Measurements from ENCODE around the gene GNL2. TPM values are rescaled to one million over a fixed set of nuclear protein-coding genes. Genes with fewer than 3 reads are reported as not detected.

Gene GNL2
- total and polyA plus RNA-seq, 9 of the 15 experiments (the other 6 are each of a cell fraction or from before 2014, with no cell fraction given), result 156 to 371 (median 263) TPM

DNA sequence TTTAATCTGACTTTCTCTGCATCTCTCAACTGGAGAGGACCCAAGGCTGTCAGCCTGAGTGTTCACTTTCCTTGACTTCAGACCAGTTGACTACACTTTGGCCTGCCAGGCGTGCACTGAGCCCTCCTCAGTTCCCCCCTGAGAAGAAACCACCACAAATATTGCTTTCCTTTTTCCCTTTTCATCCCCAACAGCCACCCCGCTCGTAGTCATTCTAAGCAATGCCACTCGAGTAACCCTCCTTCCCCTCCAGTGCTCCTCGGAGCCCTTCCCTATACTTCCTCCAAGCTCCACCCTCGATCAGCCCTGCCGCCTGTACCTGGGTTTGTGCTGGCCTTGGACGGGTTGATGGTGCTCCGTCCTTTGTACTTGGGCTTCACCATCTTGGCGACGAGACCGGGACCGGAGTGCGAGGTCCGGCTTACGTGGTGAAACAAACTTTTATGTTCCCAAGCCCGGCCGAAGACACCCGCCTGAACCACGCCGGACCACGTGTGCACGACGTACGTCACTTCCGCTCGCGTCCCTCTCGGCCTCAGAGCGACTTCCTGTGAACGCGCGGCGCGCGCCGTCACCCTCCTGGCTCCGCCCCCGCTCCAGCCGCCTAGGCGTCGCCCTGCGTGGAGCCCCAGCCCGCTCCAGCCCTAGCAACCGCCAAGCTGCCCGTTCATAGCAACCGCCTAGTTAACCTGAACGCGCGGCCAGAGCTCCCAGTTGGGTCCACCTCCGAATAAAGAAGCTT lies at the start of gene GNL2 (continued):
- TF ChIP-seq, protein P1, sequence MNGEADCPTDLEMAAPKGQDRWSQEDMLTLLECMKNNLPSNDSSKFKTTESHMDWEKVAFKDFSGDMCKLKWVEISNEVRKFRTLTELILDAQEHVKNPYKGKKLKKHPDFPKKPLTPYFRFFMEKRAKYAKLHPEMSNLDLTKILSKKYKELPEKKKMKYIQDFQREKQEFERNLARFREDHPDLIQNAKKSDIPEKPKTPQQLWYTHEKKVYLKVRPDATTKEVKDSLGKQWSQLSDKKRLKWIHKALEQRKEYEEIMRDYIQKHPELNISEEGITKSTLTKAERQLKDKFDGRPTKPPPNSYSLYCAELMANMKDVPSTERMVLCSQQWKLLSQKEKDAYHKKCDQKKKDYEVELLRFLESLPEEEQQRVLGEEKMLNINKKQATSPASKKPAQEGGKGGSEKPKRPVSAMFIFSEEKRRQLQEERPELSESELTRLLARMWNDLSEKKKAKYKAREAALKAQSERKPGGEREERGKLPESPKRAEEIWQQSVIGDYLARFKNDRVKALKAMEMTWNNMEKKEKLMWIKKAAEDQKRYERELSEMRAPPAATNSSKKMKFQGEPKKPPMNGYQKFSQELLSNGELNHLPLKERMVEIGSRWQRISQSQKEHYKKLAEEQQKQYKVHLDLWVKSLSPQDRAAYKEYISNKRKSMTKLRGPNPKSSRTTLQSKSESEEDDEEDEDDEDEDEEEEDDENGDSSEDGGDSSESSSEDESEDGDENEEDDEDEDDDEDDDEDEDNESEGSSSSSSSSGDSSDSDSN (IDR thresholded peaks at IDR 0.05; ENCODE audit: borderline replicate concordance in 1 of 2, low read depth in 2 of 2, low read length in 2 of 2), result 0 out of 4 replicates have a peak, but pooled peaks of 1 of the 2 experiments have one; percentile 50
- TF ChIP-seq ZNF143 (CRISPR knock-in tag; IDR thresholded peaks at IDR 0.05) (no peak), NR2C2 (CRISPR knock-in tag; IDR thresholded peaks at IDR 0.05) (no peak), NR2C2 (tag; IDR thresholded peaks at IDR 0.05) (peak; percentile 59), ZNF165 (CRISPR knock-in tag; IDR thresholded peaks at IDR 0.05; ENCODE audit: borderline replicate concordance) (no peak), SMAD3 (CRISPR knock-in tag; conservative IDR thresholded peaks at IDR 0.05) (0 out of 2 replicates have a peak, but pooled peaks have one; percentile 20), SIRT6 (IDR thresholded peaks at IDR 0.05; ENCODE audit: low read depth, low read length) (no peak), PHF8 (IDR thresholded peaks at IDR 0.05; ENCODE audit: borderline replicate concordance, low read length) (peak; percentile 96), ZFP36 (IDR thresholded peaks at IDR 0.05; ENCODE audit: low read depth, low read length, partially characterized antibody) (no peak), ZNF146 (CRISPR knock-in tag; IDR thresholded peaks at IDR 0.05; ENCODE audit: unreplicated experiment) (no peak), FOS (IDR thresholded peaks at IDR 0.05; ENCODE audit: extremely low read depth, insufficient read length) (no peak), TARDBP (IDR thresholded peaks at IDR 0.05) (no peak), EGR1 (conservative IDR thresholded peaks at IDR 0.05) (peak; percentile 94), SMAD1 (IDR thresholded peaks at IDR 0.05; ENCODE audit: low read depth, low read length, partially characterized antibody) (no peak), POLR2AphosphoS5 (IDR thresholded peaks at IDR 0.05; ENCODE audit: control insufficient read depth, insufficient read depth, low read depth, low read length) (peak; percentile 84), CBX8 (IDR thresholded peaks at IDR 0.05; ENCODE audit: borderline replicate concordance, extremely low read depth, low read depth, low read length, poor library complexity, severe bottlenecking) (no peak), MTA2 (IDR thresholded peaks at IDR 0.05; ENCODE audit: low read depth) (no peak), RBFOX2 (IDR thresholded peaks at IDR 0.05; ENCODE audit: low read depth, low read length) (peak; percentile 99), PHB (CRISPR knock-in tag; IDR thresholded peaks at IDR 0.05) (no peak), GTF2A2 (tag; IDR thresholded peaks at IDR 0.05) (no peak)
- TF ChIP-seq, protein P2, sequence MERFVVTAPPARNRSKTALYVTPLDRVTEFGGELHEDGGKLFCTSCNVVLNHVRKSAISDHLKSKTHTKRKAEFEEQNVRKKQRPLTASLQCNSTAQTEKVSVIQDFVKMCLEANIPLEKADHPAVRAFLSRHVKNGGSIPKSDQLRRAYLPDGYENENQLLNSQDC (CRISPR knock-in tag; IDR thresholded peaks at IDR 0.05), result no peak
- TF ChIP-seq, protein P3, sequence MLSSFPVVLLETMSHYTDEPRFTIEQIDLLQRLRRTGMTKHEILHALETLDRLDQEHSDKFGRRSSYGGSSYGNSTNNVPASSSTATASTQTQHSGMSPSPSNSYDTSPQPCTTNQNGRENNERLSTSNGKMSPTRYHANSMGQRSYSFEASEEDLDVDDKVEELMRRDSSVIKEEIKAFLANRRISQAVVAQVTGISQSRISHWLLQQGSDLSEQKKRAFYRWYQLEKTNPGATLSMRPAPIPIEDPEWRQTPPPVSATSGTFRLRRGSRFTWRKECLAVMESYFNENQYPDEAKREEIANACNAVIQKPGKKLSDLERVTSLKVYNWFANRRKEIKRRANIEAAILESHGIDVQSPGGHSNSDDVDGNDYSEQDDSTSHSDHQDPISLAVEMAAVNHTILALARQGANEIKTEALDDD (IDR thresholded peaks at IDR 0.05), result no peak
- TF ChIP-seq, protein P4, sequence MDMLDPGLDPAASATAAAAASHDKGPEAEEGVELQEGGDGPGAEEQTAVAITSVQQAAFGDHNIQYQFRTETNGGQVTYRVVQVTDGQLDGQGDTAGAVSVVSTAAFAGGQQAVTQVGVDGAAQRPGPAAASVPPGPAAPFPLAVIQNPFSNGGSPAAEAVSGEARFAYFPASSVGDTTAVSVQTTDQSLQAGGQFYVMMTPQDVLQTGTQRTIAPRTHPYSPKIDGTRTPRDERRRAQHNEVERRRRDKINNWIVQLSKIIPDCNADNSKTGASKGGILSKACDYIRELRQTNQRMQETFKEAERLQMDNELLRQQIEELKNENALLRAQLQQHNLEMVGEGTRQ (CRISPR knock-in tag; IDR thresholded peaks at IDR 0.05), result peak; percentile 94
